ENCODE data around the gene LSM5. TPM values are rescaled to one million over a fixed set of nuclear protein-coding genes. Genes with fewer than 3 reads are reported as not detected.

Gene LSM5
- total and polyA plus RNA-seq, 9 donors, result 18.4 to 59.8 (median 37.1) TPM

DNA sequence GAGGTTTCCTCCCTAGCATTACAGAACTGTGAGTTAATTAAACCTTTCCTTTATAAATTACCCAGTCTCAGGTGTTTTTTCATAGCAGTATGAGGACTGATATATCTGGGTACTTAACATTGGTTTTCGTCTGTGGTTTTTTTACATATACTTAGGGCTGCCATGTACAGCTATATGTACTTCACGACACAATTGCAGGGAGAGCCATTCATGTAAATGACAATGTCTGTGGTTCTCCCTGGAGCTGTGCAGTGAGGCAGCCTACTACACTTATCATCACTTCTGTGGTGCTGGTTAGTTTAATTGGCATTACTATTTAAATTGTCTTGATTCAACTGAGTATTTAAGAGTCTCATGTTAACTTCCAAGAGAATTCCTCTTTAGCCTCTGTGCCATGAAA, 45.8 kb upstream of the LSM5 start:
- peaks cover 4% of the 10 kb centered on the region for H3K4me1 ChIP-seq (ENCODE audit: insufficient read depth)
- DNase-seq, result no peak
- H3K9me3 ChIP-seq, result no peaks in the 10 kb centered on the region
- no peak overlapping the region for H3K27ac ChIP-seq
- H3K36me3 ChIP-seq, result no peaks in the 10 kb centered on the region
- no peaks in the 10 kb centered on the region for H3K27me3 ChIP-seq
- 95 to 99% (median 97%) methylated on average over 2 of the region's 2 CpGs for WGBS, 3 donors
- intact Hi-C loops (cut with DNase I), result no loop called here
- H3K4me3 ChIP-seq, result no peak overlapping the region
- TF ChIP-seq CTCF (IDR thresholded peaks at IDR 0.05) (no peak), POLR2A (IDR thresholded peaks at IDR 0.05) (no peak), EP300 (IDR thresholded peaks at IDR 0.05) (no peak)

- Histone ChIP-seq H3K4me1 (ENCODE audit: insufficient read depth) (peaks cover 4% of the 10 kb centered on the region), H3K27ac (no peak overlapping the region), H3K9me3 (no peaks in the 10 kb centered on the region), H3K4me3 (no peak overlapping the region), H3K36me3 (no peaks in the 10 kb centered on the region), H3K27me3 (no peaks in the 10 kb centered on the region)
- intact Hi-C loops (cut with DNase I), result no loop called here
- TF ChIP-seq EP300 (IDR thresholded peaks at IDR 0.05), result no peak
- TF ChIP-seq CTCF (IDR thresholded peaks at IDR 0.05), result no peak
- TF ChIP-seq POLR2A (IDR thresholded peaks at IDR 0.05), result no peak
- WGBS, 3 donors, result 69 to 79% (median 75%) methylated on average over 4 of the region's 4 CpGs
- no peak for DNase-seq
Measured at GRCh38 chr7:32535162-32535702, 45.1 kb upstream of the LSM5 start.

- Histone ChIP-seq H3K4me3 (no peak overlapping the region), H3K27ac (no peak overlapping the region), H3K36me3 (no peaks in the 10 kb centered on the region), H3K4me1 (ENCODE audit: insufficient read depth) (peaks cover 4% of the 10 kb centered on the region), H3K27me3 (no peaks in the 10 kb centered on the region), H3K9me3 (no peaks in the 10 kb centered on the region)
- intact Hi-C loops (cut with DNase I), result no loop called here
- DNase-seq, result no peak
- TF ChIP-seq EP300 (IDR thresholded peaks at IDR 0.05), result no peak
- TF ChIP-seq POLR2A (IDR thresholded peaks at IDR 0.05), result no peak
- TF ChIP-seq CTCF (IDR thresholded peaks at IDR 0.05), result no peak
- 16 to 24% (median 22%) methylated on average over 8 of the region's 8 CpGs for WGBS, 3 donors
Measured at GRCh38 chr7:32533276-32534029, 43.3 kb upstream of the LSM5 start.

- no peak overlapping the region for H3K4me3 ChIP-seq
- WGBS, 3 donors, result 80 to 82% (median 81%) methylated on average over 5 of the region's 5 CpGs
- TF ChIP-seq EP300 (IDR thresholded peaks at IDR 0.05), result no peak
- no peaks in the 10 kb centered on the region for H3K36me3 ChIP-seq
- intact Hi-C loops (cut with DNase I), result no loop called here
- no peaks in the 10 kb centered on the region for H3K9me3 ChIP-seq
- DNase-seq, result no peak
- no peak overlapping the region for H3K27ac ChIP-seq
- H3K27me3 ChIP-seq, result no peaks in the 10 kb centered on the region
- peaks cover 4% of the 10 kb centered on the region for H3K4me1 ChIP-seq (ENCODE audit: insufficient read depth)
Measured at GRCh38 chr7:32532716-32533115, 42.5 kb upstream of the LSM5 start.

- no peak overlapping the region for H3K27ac ChIP-seq
- no peaks in the 10 kb centered on the region for H3K27me3 ChIP-seq
- TF ChIP-seq EP300 (IDR thresholded peaks at IDR 0.05) (no peak), POLR2A (IDR thresholded peaks at IDR 0.05) (no peak), CTCF (IDR thresholded peaks at IDR 0.05) (no peak)
- H3K4me3 ChIP-seq, result no peak overlapping the region
- peaks cover 4% of the 10 kb centered on the region for H3K4me1 ChIP-seq (ENCODE audit: insufficient read depth)
- DNase-seq, result no peak
- 84 to 97% (median 94%) methylated on average over 3 of the region's 3 CpGs for WGBS, 3 donors
- H3K36me3 ChIP-seq, result no peaks in the 10 kb centered on the region
- intact Hi-C loops (cut with DNase I), result no loop called here
- no peaks in the 10 kb centered on the region for H3K9me3 ChIP-seq
Measured at GRCh38 chr7:32532086-32532485, 41.9 kb upstream of the LSM5 start.

Measured in ovary (tissue), 9 donors.